GM21576 (cell line): ENCODE data around the gene AGAP3.
A peak's percentile ranks its signal among the peaks of the same experiment; 100 is the strongest.

ENCODE experiments used
- ATAC-seq: cut with Tn5 transposase; IDR thresholded peaks from one replicate; pipeline ENCODE4 v1.9.1; 2021; ENCODE audit warnings: mild to moderate bottlenecking, moderate library complexity; ENCODE audit not compliant: unreplicated experiment

AGAP3 gene

DNA sequence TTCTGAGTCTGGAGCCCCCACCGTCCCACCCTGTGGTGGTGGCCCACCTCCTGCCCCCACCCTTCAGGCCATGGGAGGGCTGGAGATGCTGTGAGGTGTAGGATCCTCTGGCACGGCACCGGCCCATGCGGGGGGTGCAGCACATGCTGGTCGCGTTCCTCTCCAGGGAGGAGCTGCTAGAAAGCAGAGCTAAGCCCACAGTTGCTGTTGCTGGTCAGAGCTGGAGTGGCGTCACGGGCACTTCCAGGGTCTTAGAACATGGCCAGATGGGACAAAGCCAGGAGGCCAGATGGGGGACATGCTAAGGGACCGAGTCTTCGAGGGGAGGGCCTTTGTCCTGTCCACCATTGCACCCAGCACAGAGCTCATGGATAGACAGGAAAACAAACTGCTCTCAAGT, 21.6 kb downstream of the AGAP3 start:
- ATAC-seq, result no peak

- no peak for ATAC-seq
These were observed 23.1 kb downstream of the AGAP3 start for GRCh38 chr7:151109094-151110048.

DNA sequence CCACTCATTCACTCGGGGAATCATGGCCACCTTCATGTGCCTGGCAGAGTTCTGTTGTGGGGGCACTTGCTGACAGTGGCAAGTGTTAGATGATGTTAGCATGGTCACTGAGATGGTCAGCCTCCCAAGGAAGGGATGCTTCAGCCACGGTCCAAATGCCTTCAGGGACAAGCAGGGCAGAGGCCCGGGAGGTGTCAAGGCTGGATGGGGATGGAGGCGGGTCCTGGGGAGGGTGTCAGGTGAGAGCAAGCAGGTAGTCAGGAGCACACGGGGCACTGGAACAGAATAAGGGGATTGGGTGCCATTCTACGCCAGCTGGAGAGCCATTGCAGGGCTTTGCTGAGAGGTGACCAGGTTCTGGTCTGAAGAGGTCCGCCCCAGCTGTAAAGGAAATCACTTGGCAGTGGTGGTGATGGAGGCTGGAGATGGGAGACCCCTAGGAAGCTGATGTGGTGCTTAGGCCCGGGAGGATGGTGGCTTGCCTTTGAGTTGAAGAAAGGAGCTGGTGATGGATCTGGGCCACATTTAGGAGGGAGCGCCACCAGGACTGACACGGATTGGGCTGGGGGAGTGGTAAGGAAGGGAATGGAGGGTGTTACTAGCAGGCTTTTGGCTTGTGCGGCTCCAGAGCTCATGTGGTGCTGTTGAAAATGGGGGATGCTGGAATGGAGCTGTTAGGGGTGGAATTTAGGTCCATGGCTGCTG, 24.1 kb downstream of the AGAP3 start:
- ATAC-seq, result no peak

GRCh38 chr7:151110941-151111645, 24.8 kb downstream of the AGAP3 start:
- ATAC-seq, result peak; percentile 83

DNA sequence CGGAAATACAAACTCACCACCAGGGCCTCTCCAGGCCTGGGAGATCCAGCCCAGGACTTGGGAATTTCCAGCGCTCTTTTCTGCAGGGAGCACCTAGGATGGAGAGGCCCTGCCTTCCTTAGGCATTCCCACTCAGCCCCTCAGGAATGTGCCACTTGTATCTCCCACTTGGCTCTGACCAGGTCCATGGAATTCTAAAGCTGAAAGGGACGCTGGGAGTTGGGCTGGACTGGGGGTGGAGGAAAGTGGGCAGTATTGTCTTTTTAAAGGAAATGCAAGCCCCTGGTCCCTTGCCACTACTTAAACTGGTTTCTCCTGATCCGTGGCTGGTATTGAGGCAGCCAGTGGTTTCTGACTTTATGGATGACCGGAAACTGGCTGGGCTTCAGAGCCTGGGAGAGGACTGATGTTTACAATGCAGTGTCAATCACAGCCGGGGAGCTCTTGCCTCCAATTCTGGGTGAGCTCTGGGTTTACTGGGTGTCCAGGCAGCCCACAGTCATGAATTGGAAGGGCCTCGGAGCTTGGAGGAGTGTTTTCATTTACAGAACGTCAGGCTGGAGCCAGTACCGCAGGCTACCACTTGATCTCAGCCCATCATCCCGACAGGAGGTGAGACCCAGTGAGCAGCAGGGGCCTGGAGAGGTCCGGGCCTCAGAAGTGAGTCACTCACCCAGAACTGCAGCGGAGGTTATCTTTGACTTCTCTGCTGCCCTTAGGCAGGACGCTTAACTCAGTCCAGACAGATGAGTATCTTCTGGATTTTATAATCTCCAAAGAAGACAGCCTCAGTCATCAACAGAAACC, 27.3 kb downstream of the AGAP3 start:
- no peak for ATAC-seq

- no peak for ATAC-seq
These were observed 28.1 kb downstream of the AGAP3 start for GRCh38 chr7:151114151-151115090.

DNA sequence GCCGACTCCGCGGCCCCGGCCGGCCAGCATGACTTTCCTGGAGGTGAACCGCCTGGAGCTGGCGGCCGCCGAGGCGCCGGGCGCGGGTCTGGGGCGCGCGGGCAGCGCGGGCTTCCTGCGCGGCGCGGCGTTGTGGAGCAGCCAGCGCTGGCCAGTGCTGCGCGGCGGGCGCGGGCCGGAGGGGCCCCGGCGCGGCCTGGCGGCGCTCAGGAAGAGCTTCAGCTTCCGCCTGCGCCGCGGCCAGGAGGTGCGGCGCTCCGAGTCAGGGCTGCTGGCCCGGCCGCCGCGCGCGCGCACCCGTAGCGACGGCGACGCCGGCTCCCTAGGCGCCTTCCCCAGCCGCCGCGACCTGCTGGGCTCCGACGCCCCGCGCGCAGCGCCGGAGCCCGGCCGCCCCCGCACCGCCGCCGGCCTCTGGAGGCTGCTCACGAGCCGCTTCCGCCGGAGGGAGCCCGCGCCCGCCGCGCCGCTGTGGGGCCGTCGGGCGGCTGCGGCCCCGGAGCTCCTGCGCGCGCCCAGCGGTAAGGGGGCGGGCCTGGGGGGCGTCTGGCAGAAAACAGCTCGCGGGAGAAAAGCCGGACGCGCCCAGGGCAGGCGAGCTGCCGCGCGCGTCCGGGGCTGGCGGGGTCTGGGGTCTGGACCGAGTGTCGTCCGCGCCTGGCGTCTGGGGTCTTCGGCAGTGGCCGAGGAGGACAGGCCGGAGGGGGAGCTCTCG, 29.0 kb downstream of the AGAP3 start:
- ATAC-seq, result no peak

DNA sequence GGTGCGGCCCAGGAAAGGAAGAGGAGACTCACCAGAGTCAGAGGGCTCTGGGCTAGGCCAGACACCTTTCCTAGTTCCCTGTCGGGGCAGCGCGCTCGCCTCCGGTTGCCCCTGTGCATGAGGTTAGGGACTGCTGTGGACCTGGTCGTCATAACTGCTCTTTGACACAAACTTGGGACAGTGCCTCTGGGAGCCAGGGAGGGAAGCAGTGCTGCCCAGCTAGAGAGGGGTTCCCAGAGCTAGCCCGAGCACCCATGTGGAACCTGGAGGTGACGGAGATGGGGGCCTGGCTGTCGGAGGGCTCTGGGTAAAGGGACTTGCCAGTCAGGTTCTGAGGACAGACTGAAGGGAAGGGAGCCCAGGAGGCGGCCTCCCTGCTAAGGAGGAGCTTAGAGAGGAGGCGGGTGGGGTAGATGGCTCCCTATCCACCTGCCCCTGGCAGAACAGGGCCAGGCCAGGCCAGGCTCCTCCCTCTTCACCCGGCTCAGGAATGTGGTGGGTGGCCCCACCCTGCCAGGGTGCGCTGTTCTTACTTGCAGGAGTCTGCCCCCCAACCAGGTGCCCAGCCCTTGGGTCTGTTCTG, 29.7 kb downstream of the AGAP3 start:
- no peak for ATAC-seq

- no peak for ATAC-seq
These were observed 30.5 kb downstream of the AGAP3 start for GRCh38 chr7:151116603-151117440.

GRCh38 chr7:151117565-151117964, 31.3 kb downstream of the AGAP3 start:
- ATAC-seq, result no peak

- ATAC-seq, result no peak
These were observed 32.1 kb downstream of the AGAP3 start for GRCh38 chr7:151118108-151119054.

- ATAC-seq, result no peak
These were observed 32.8 kb downstream of the AGAP3 start for GRCh38 chr7:151119055-151119415.

DNA sequence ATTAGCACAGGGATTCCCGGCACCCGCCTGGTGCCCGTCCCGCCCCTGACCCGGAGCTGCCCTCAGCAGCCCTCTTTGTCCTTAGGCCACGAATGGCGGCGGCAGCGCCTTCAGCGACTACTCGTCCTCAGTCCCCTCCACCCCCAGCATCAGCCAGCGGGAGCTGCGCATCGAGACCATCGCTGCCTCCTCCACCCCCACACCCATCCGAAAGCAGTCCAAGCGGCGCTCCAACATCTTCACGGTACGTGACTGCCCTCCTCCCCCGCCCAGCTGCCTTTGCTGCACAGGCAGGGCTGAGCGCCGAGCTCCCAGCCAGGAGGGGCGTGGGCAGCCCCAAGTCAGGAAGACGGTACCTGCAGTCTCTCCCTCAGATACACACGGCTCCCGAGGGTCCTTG, 33.6 kb downstream of the AGAP3 start:
- ATAC-seq, result no peak

GRCh38 chr7:151120896-151121295, 34.6 kb downstream of the AGAP3 start:
- ATAC-seq, result no peak

DNA sequence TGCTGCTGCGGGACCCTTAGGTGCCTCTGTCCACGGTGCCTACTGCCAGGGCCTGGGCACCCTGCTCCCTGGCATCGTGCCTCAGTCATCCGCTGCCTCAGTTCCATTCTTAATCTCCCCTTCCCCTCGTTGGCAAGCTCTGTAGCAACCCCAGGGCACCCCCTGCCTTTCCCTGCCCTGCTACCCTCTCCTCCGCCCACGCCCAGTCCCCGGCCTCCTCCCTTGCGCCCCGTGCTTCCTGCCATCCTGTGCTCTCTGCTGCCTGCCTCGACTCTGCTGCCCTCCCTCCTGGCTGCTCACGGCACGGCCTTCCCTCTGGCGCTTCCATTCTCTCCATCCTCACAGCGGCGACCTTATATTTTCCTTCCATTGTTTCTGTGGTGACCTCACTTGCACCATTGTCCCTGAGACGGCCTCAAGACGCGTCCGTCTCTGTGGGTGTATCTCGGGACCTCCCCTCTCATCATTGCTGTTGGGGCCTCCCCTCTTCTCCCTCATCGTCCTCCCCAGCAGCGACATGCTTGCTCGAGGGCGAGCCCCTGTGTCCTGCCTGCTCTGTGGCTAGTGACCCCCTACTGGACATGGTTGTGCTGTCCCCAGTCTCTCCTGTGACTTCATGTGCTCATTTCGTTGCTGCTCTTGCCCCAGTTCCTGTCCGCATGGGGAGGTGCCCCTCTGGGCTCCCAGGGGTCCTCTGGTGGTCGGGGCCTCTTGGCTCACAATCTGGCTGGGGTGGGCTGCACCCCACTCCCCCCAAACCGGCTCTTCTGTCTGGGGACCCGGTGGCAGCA, 35.3 kb downstream of the AGAP3 start:
- no peak for ATAC-seq

- ATAC-seq, result no peak
These were observed 36.0 kb downstream of the AGAP3 start for GRCh38 chr7:151122276-151122675.
